ENCODE measurements around the gene CELSR3. TPM values are rescaled to one million over a fixed set of nuclear protein-coding genes. Genes with fewer than 3 reads are reported as not detected.
A peak's percentile ranks its signal among the peaks of the same experiment; 100 is the strongest.

CELSR3 gene, protein sequence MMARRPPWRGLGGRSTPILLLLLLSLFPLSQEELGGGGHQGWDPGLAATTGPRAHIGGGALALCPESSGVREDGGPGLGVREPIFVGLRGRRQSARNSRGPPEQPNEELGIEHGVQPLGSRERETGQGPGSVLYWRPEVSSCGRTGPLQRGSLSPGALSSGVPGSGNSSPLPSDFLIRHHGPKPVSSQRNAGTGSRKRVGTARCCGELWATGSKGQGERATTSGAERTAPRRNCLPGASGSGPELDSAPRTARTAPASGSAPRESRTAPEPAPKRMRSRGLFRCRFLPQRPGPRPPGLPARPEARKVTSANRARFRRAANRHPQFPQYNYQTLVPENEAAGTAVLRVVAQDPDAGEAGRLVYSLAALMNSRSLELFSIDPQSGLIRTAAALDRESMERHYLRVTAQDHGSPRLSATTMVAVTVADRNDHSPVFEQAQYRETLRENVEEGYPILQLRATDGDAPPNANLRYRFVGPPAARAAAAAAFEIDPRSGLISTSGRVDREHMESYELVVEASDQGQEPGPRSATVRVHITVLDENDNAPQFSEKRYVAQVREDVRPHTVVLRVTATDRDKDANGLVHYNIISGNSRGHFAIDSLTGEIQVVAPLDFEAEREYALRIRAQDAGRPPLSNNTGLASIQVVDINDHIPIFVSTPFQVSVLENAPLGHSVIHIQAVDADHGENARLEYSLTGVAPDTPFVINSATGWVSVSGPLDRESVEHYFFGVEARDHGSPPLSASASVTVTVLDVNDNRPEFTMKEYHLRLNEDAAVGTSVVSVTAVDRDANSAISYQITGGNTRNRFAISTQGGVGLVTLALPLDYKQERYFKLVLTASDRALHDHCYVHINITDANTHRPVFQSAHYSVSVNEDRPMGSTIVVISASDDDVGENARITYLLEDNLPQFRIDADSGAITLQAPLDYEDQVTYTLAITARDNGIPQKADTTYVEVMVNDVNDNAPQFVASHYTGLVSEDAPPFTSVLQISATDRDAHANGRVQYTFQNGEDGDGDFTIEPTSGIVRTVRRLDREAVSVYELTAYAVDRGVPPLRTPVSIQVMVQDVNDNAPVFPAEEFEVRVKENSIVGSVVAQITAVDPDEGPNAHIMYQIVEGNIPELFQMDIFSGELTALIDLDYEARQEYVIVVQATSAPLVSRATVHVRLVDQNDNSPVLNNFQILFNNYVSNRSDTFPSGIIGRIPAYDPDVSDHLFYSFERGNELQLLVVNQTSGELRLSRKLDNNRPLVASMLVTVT (N-terminal part only)
- 0.38 TPM for total RNA-seq
- long read RNA-seq: 0 reads

DNA sequence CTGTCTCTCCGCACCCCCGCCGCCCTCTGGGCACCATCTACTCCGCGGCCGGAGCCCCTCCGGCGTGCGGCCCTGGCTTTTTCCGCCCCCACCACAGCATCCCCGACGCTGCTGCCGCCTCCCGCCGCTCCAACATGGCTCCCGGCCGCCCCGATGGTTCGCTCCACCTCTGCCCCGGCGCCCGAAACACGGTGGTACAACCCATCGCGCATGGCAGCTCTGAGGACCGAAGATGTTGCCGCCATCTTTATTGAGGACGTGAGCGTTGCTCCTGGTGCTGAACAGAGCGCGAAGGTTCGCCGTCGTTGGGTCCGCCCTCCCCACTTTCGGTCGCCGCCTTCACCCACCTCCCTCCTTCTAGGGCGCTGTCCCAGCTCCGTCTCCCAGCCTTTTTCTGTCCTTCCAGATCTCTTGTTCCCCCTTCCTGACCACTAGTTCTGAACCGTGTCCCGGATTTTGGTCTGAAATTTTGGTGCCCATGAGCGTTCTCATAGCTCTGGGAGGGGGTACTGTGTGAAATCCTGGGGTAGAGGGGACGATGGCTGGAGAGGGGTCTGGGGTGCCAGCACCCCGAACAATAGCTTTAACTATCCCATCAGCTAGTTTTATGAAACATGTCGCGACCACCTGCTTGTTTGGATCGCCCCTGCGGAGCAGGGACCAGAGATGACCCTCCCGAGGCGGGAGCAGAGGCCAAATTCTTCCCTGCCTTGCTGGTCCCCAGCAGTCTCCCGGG, at the start of gene CELSR3:
CELSR3 (minus strand) TSS at position 134 of the 736 bp plus-strand sequence. CDS start 252 bp downstream, outside the sequence.
- DNase-seq (ENCODE audit: missing footprints): no peak
- intact Hi-C loops (cut with DNase I): no loop called here
- ATAC-seq: peak; percentile 20

DNA sequence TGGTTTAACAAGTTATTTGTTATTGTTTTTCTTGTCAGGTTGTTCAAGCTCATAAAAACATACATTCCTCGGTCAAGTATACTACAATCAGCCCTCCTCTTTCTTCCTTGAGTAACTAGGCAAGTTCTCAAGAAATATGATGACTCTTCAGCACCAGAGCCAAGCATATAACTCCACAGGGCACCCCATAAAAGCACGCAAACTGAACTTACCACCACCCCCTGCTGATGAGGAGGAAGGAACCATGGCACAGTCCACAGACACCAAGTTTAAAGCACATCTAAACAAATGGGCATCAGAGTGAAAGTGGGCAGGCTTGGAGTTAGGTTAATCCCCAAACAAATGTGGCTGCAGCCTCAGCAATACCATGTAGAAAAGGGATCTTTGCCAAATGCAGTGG, 49.0 kb upstream of the CELSR3 start:
- DNase-seq (ENCODE audit: missing footprints): no peak
- no peak for ATAC-seq
- intact Hi-C loops (cut with DNase I): no loop called here

DNA sequence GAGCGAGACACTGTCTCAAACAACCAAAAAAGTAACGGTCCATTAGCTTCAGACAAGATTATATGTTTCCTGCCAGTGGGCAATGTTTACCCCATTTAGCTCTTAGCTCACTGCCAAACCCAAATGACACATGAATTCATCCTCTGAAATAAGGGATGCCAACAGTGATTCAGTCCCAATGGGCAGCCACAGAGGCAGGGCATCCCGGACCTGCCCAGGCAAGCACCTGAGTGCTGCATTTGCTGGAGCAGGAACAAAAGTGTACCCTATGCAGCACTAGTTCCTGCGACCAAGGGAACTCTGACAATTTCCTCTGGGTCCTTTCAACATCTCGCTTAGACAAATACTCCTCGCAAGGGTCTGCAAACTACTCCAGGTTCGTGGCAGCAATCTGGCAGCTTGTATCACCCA, 46.4 kb upstream of the CELSR3 start:
- ATAC-seq (no peak), DNase-seq (ENCODE audit: missing footprints) (no peak)

DNA sequence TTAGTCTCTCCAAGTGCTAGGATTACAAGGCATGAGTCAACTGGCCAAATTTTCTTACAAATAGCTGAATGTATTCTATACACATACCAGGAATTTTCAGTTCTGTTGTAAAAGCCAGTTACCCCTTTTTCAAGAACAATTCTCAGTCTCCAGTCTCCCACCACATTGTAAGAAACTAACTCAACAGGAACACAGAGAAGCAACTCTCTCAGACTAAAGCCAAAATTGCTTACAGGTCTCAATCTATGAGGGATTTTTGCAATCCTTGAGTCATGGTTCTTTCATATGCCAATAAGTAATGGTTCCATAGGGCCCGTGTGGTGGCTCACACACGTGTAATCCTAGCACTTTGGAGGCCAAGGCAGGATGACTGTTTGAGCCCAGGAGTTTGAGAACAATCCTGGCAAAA, 45.8 kb upstream of the CELSR3 start:
- DNase-seq (ENCODE audit: missing footprints) (no peak), ATAC-seq (no peak)
- intact Hi-C loops (cut with DNase I): no loop called here

More for the DNA sequence above, 46.4 kb upstream of the CELSR3 start:
- intact Hi-C loops (cut with DNase I): no loop called here

DNA sequence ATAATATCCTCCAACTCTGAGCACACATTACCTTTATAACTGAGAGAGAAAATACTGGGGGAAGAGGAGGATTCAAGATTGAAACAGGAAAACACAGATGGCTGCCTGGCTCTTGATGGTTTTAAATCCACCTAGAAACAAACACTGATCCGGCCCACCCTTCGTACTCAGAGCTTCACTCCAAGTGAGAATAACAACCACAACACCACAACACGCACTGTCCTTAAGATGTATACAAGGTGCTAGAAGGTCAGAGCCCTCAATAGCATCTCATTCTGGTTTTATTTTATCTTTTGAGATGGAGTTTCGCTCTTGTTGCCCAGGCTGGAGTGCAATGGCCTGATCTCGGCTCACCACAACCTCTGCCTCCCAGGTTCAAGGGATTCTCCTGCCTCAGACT, 44.5 kb upstream of the CELSR3 start:
- ATAC-seq: no peak
- no peak for DNase-seq (ENCODE audit: missing footprints)
- intact Hi-C loops (cut with DNase I): no loop called here

DNA sequence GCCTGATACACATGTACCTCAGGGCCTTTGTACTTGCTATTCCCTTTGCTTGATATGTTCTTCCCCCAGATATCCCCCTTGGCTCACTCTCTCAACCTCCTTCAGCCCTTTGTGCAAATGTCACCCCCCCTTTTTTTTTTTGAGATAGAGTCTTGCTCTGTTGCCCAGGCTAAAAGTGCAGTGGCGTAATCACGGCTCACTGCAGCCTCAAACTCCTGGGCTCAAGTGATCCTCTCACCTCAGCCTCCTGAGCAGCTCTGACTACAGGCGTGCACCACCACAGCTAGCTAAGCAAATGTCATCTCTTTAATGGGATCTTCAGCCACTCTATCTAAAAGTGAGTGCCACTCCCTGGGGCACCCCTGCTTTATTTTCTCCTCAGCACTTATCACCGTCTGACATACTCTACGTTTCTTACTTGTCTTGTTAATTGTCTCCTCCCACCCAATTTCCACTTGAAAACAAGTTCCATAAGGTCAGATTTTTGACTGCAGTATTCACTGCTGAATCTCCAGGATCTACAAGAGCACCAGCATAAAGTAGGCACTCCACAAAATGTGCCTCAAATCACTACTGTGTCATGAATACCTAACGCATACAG, 39.7 kb upstream of the CELSR3 start:
- intact Hi-C loops (cut with DNase I): no loop called here
- no peak for DNase-seq (ENCODE audit: missing footprints)
- ATAC-seq: no peak

DNA sequence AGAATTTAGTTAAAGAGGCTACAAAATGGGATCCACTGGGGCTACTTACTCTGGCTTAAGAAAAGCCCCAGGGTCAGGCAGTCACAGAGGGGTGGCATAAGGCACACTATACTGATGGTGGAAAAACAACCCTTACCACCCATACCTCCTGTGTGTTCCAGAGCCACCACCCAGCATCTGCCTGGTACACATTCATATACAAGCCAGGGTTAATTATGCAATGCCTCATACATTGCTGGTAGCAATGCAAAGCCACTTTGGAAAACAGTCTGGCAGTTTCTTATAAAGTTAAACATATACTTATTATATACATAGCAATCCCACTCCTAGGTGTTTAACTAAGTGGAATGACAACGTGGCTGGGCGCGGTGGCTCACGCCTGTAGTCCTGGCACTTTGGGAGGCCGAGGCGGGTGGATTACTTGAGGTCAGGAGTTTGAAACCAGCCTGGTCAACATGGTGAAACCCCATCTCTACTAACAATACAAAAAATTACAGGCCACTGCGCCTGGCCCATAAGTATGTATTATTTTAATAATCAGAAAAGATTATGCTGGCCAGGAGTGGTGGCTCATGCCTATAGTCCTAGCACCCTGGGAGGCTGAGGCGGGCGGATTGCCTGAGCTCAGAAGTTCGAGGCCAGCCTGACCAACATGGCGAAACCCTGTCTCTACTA, 38.2 kb upstream of the CELSR3 start:
- intact Hi-C loops (cut with DNase I): no loop called here
- no peak for ATAC-seq
- DNase-seq (ENCODE audit: missing footprints): no peak

DNA sequence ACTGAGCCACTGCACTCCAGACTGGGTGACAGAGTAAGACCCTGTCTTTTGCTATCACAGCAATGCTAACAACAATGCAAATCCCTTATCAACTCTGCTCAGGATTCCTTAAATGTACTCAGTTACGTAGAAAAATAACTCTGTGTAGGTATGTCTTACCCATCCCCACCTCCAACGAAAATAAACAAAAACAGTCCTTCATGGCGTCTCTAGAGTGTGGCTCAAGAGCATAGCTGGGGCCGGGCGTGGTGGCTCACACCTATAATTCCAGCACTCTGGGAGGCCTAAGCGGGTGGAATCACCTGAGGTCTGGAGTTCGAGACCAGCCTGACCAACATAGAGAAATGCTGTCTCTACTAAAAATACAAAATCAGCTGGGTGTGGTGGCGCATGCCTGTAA, 36.2 kb upstream of the CELSR3 start:
- no peak for ATAC-seq
- intact Hi-C loops (cut with DNase I): no loop called here
- DNase-seq (ENCODE audit: missing footprints): no peak

DNA sequence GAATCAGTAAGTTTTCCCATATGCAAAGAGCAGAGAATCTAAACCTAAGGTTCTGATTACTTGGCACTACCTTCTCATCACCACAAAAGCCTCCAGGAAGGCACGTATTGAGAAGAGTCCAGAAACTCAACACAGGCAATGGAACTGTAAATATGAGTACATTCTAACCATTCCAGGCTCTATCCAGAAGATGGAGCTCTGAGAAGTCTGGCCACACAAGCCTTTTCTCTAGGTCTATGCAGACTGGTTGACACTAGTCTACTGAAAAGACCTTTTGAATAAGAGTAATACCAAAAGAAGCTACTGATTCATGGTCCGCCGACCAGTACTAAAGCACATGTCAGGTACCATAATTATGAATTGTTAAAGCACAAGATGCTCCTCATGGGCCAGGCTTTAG, 35.3 kb upstream of the CELSR3 start:
- intact Hi-C loops (cut with DNase I): no loop called here
- no peak for DNase-seq (ENCODE audit: missing footprints)
- no peak for ATAC-seq

DNA sequence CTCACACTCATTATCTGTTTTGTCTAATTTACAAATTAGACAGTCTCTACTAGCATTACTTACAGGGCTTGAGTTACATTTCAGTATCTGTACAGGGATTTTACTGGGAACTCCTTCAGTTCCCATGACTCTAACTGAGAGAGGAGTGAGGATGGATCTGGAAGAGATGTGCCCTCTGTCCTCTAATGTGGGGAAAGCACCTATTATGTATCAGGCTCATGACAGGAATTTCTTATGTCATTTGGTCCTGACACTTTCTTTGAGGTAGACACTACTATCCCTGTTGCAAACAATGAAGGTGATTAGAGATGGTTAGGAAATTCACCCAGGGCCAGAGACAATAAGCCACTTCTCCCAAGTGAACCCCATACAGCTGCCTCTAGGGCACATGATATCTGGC, 33.9 kb upstream of the CELSR3 start:
- DNase-seq (ENCODE audit: missing footprints) (no peak), ATAC-seq (no peak)
- intact Hi-C loops (cut with DNase I): no loop called here

DNA sequence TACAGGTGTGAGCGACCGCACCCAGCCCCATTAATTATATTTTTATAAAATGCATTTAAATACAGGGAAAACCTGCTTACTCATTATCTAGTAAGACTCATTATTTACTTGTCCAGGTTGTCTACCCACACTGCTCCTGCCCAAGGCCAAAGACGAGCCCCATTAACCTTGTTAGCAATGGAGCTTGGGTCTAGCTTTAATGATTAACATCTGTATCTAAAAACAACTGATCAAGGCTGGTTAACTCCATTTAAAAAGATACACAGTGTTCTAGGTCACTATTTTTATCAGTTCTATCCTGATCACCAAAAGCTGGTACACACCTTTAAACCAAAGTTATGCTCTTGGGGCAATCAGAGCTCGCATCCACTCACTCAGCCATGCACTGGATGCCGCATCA, 33.5 kb upstream of the CELSR3 start:
- ATAC-seq (no peak), DNase-seq (ENCODE audit: missing footprints) (no peak)
- intact Hi-C loops (cut with DNase I): no loop called here

DNA sequence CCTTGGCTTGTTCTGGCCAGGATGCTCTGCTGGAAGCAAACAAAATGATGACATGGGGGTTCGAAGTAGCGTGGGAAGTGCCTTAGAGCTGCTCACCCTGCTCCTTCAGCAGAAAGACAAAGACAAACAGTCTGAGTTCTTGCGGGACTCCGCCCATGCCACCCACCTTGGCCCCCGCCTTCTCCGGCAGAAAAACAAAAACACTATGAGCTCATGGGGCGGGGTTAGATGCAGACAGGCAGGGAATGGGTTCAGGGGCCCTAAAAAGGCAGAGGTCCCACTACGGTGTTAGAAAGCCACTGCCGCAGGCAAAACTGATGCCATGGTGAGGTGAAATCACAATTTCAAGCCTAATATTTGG, 32.7 kb upstream of the CELSR3 start:
- ATAC-seq: peak; percentile 87
- DNase-seq (ENCODE audit: missing footprints): no peak
- intact Hi-C loops (cut with DNase I): no loop called here

DNA sequence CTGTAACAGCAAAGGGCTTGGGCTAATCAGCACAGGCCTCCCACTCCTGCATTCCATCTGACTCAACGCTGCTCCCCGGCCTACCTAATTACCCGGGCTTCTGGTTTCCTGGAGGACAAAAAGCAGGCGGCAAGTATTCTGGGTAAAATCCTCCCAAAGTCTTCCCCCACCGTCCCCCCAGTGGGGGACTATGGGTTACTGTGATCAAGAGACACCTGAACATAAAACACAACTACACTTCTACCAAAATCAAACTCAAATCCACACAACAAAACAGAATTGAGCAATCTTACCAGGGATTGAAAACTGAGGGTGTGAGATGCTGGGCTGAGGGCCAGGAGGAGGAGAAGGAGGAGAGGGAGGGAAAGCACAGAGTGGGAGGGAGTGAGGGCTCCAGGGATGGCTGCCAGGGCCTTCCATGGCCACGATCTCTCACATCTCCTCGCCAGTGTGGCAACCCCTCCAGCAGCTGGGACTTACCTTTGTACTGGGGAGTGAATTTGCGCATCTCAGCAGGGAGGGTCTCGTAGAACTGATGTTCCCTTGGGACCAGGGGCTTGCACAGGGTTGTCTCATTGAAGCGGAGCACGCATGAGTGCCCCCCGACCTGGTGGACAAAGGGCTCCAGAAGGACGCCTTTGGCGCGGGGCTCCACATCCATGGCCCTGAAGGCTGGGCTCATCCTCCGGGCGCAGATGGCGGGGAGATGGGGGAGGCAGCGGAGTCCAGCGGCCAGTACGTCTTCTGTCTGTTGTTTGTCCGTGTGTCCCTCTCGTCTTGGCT, 32.1 kb upstream of the CELSR3 start:
- DNase-seq (ENCODE audit: missing footprints) (peak; percentile 89), ATAC-seq (peak; percentile 87)
- intact Hi-C loops (cut with DNase I): no loop called here

DNA sequence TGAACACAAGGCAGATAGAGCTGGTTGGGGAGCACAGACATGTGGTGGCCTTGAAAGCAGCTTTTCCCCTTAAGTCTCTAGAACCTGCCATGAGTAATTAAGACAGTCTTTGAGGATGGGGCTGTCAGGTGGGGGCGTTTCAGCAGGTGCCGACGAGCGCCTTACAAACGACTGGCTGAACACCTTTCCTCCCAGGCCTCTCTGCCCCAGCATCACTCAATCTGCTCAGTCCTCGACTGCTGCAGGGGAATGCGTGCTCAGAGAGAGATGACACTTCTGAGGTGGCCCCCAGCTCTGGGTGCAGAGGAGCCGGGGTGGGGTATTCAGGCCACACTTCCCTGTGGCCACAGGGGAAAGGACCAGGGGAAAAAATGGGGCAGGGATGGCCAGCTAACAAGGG, 31.1 kb upstream of the CELSR3 start:
- ATAC-seq: no peak
- no peak for DNase-seq (ENCODE audit: missing footprints)
- intact Hi-C loops (cut with DNase I): no loop called here

DNA sequence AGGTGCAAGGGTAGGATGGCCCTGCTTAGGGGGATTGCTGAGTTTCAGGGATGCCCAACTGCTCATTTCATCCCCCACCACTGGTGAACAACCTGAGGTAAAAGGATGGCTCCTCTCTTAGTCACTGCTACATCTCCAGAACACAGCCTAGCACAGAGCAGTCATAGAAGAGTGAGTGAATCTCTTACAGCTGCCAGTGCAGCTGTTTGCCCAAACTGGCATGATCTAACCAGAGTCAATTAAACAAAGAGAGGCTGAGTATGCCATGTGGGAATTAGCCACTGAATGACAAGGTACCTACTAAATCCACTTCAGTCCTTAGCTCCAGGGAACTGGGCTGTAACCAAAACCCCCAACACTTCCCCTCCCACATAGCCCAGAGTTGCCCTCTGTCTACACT, 29.9 kb upstream of the CELSR3 start:
- ATAC-seq (no peak), DNase-seq (ENCODE audit: missing footprints) (no peak)
- intact Hi-C loops (cut with DNase I): no loop called here

DNA sequence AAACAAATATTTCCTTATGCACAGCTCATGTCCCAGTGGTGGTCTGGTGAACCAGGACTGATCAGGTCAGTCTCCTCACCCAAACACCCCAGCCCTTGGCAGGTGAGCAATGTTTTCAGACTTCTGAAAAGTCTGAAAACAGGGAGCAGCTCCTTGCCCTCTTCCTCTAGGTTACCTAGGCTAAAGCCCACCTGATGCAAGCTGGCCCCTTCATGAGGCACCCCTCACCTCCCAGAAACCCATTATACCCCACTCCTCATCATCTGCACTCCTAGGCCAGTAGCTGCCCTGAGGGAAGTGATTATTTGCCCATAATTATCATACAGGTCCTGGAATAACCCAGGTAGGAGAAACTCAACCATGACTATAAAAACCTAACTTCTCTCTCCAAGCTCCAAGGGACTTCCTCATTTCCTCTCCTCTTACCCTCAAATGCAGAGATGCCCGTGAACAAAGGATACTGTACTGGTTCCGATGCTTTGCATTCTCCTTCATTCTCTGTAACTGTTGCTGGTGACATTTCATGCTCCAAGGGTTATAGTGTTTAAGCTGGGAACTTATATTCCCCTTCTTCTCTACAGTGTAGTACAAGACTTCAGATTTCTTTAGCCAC, 28.3 kb upstream of the CELSR3 start:
- no peak for ATAC-seq
- intact Hi-C loops (cut with DNase I): no loop called here
- no peak for DNase-seq (ENCODE audit: missing footprints)

DNA sequence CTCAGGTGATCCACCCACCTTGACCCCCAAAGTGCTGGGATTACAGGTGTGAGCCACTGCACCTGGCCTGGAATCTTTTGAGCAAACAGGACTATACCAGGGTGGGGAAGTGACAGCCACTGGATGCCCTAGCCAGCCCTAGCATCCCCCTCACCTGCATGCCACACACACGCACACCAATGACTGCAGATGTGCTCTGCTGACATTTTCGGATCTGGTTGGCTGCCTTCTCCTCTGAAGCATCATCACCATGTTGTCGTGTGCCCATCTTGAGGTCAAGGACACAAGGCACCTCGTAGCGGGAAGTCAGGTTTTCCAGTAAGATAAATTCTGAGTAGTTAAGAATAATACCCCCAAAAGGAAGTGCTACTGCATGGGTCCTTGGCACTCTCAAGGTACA, 26.7 kb upstream of the CELSR3 start:
- ATAC-seq: no peak
- intact Hi-C loops (cut with DNase I): no loop called here
- no peak for DNase-seq (ENCODE audit: missing footprints)
